ENCODE results near the gene LARP1B.
"Not testable (repeated sequence)": the region's sequence is repeated elsewhere in the genome, so short reads cannot be mapped to it uniquely, and the experiment has no call there.

LARP1B gene

GRCh38 chr4:128060699-128061565 lies at the start of gene LARP1B:
Gene LARP1B (plus strand): TSS chr4:128061312. CDS start chr4:128074952, 13,640 bp downstream.
- peak; percentile 91 to 93 for DNase-seq

- DNase-seq = no peak
Observed at GRCh38 chr4:128025319-128025718, 35.8 kb upstream of the LARP1B start.

- DNase-seq = no peak
Observed at GRCh38 chr4:128029907-128030306, 31.2 kb upstream of the LARP1B start.

- no peak for DNase-seq
Observed at GRCh38 chr4:128031756-128032384, 29.2 kb upstream of the LARP1B start.

GRCh38 chr4:128039568-128039967 lies 21.5 kb upstream of the LARP1B start:
- no peak for DNase-seq

- DNase-seq = not testable (repeated sequence)
Observed at GRCh38 chr4:128047019-128047418, 14.1 kb upstream of the LARP1B start.

GRCh38 chr4:128047514-128047913 lies 13.6 kb upstream of the LARP1B start:
- DNase-seq = not testable (repeated sequence)

GRCh38 chr4:128051229-128051628 lies 9.9 kb upstream of the LARP1B start:
- DNase-seq = not testable (repeated sequence)

GRCh38 chr4:128054907-128055306 lies 6.2 kb upstream of the LARP1B start:
- DNase-seq = not testable (repeated sequence)

- not testable (repeated sequence) for DNase-seq
Observed at GRCh38 chr4:128055441-128056206, 5.5 kb upstream of the LARP1B start.

GRCh38 chr4:128056396-128056795 lies 4.7 kb upstream of the LARP1B start:
- DNase-seq = no peak

GRCh38 chr4:128060121-128060698 lies 902 bp upstream of the LARP1B start:
- DNase-seq = no peak

GRCh38 chr4:128061566-128062536 lies 739 bp downstream of the LARP1B start:
- peak; percentile 60 to 73 for DNase-seq

GRCh38 chr4:128066453-128066820 lies 5.3 kb downstream of the LARP1B start:
- not testable (repeated sequence) for DNase-seq

GRCh38 chr4:128068918-128069317 lies 7.8 kb downstream of the LARP1B start:
- DNase-seq = no peak

- DNase-seq = no peak
Observed at GRCh38 chr4:128076464-128076863, 15.4 kb downstream of the LARP1B start.

GRCh38 chr4:128095293-128095692 lies 34.2 kb downstream of the LARP1B start:
- not testable (repeated sequence) for DNase-seq

GRCh38 chr4:128107766-128108165 lies 46.7 kb downstream of the LARP1B start:
- DNase-seq = no peak

- no peak for DNase-seq
Observed at GRCh38 chr4:128123036-128123435, 61.9 kb downstream of the LARP1B start.

GRCh38 chr4:128130621-128131020 lies 69.5 kb downstream of the LARP1B start:
- no peak for DNase-seq

GRCh38 chr4:128134925-128135324 lies 73.8 kb downstream of the LARP1B start:
- no peak for DNase-seq

- no peak for DNase-seq
Observed at GRCh38 chr4:128135391-128135790, 74.3 kb downstream of the LARP1B start.
